HCT116 (cell line): ENCODE measurements around the gene COMTD1. TPM values are rescaled to one million over a fixed set of nuclear protein-coding genes. Genes with fewer than 3 reads are reported as not detected.

Experiments
- ATAC-seq: fragments of 200-7000 bp; cut with Tn5 transposase; 2 replicates; pipeline ENCODE4 v1.9.1; 2020; ENCODE audit warnings: mild to moderate bottlenecking, moderate library complexity
- BruUV-seq: library from RNA; stranded (reverse); fragments of 400-500 nt; replicated peaks from 2 replicates; lab custom pipeline; 2021; lab: Mats Ljungman, UMichigan
- CTCF ChIA-PET: fragments of 300-600 bp; sonication (Branson Sonifier 250); formaldehyde crosslinking; loops from one replicate; lab custom pipeline; 2021; ENCODE audit warnings: antibody characterized with exemption; lab: Charles Lee
- POLR2A ChIA-PET: fragments of 300-600, 350-600 bp; sonication (Branson Sonifier 250); formaldehyde crosslinking; loops from one replicate; lab custom pipeline; 2021; ENCODE audit warnings: antibody characterized with exemption; lab: Charles Lee
- RAD21 ChIA-PET, 2 experiments: fragments of 300-600 bp; sonication (Branson Sonifier 250); formaldehyde crosslinking; loops; one replicate each; lab custom pipeline; 2023; ENCODE audit warnings: low total read pairs in 2 of 2; ENCODE audit not compliant: uncharacterized antibody in 2 of 2, unreplicated experiment in 2 of 2, low non-redundant PET in 1 of 2; lab: Charles Lee
- DNase-seq: peaks from one replicate; pipeline ENCODE4 v3.0.0-alpha.2; 2010; ENCODE audit warnings: low read depth, low spot score
- H2AFZ ChIP-seq: fragments of 200-600 bp; shearing (Covaris generic), sonication (generic); 2 replicates; pipeline ENCODE4 v1.6.1; 2017; ENCODE audit warnings: low read depth, mixed run types, mixed read lengths, antibody characterized with exemption, low read length; ENCODE audit not compliant: poor library complexity, severe bottlenecking
- H3K27ac ChIP-seq: 2 replicates; pipeline ENCODE4 v1.5.1; 2012; ENCODE audit warnings: low read depth, low read length
- H3K27me3 ChIP-seq: fragments of 200-600 bp; sonication (generic); 2 replicates; pipeline ENCODE4 v1.6.1; 2016; ENCODE audit warnings: mixed run types, low read length, mixed read lengths; ENCODE audit not compliant: insufficient read depth
- H3K36me3 ChIP-seq, 2 experiments: fragments of 200-500 bp in 1 of 2; fragments of 200-600 bp in 1 of 2; sonication (Bioruptor generic) in 1 of 2; sonication (generic) in 1 of 2; 2 replicates each; pipeline versions ENCODE4 v1.5.1 to v1.6.1; 2014 to 2016; ENCODE audit warnings: low read length in 2 of 2, inconsistent platforms in 1 of 2, mixed read lengths in 1 of 2, mixed run types in 1 of 2; ENCODE audit not compliant: insufficient read depth in 2 of 2, control insufficient read depth in 1 of 2
- H3K4me1 ChIP-seq, 2 experiments: fragments of 200-600 bp in 1 of 2; sonication (generic) in 1 of 2; 2 replicates each; pipeline versions ENCODE4 v1.5.1 to v1.6.1; 2012 to 2017; ENCODE audit warnings: low read length in 2 of 2, inconsistent platforms in 1 of 2, mild to moderate bottlenecking in 1 of 2, mixed read lengths in 1 of 2, mixed run types in 1 of 2, moderate library complexity in 1 of 2; ENCODE audit not compliant: insufficient read depth in 2 of 2, control insufficient read depth in 1 of 2
- H3K4me2 ChIP-seq: fragments of 200-600 bp; sonication (generic); 2 replicates; pipeline ENCODE4 v1.6.1; 2017; ENCODE audit warnings: mixed run types, low read length, mixed read lengths
- H3K4me3 ChIP-seq, 2 experiments: fragments of 200-600 bp in 1 of 2; sonication (generic) in 1 of 2; replicated peaks in 1 of 2; 2 replicates each; pipeline ENCODE4 v1.5.1; 2011 to 2016; ENCODE audit warnings: low read length in 2 of 2, control low read depth in 1 of 2, low read depth in 1 of 2, mild to moderate bottlenecking in 1 of 2, mixed read lengths in 1 of 2, mixed run types in 1 of 2
- H3K79me2 ChIP-seq: fragments of 200-600 bp; sonication (generic); 2 replicates; pipeline ENCODE4 v1.6.1; 2017; ENCODE audit warnings: mild to moderate bottlenecking, mixed run types, low read length, moderate library complexity, mixed read lengths; ENCODE audit not compliant: insufficient read depth
- H3K9ac ChIP-seq: fragments of 200-600 bp; sonication (generic); 2 replicates; pipeline ENCODE4 v1.6.1; 2016; ENCODE audit warnings: low read length, mixed read lengths
- H3K9me2 ChIP-seq: fragments of 200-600 bp; sonication (generic), shearing (Covaris generic); 2 replicates; pipeline ENCODE4 v1.6.1; 2017; ENCODE audit warnings: mixed run types, mild to moderate bottlenecking, moderate library complexity; ENCODE audit not compliant: insufficient read depth
- H3K9me3 ChIP-seq, 2 experiments: fragments of 200-500 bp in 1 of 2; fragments of 200-600 bp in 1 of 2; sonication (Bioruptor generic) in 1 of 2; sonication (generic) in 1 of 2; 2 replicates each; pipeline ENCODE4 v1.6.1; 2014 to 2017; ENCODE audit warnings: low read length in 2 of 2, mixed read lengths in 2 of 2, inconsistent platforms in 1 of 2, low read depth in 1 of 2, mild to moderate bottlenecking in 1 of 2, mixed run types in 1 of 2, moderate library complexity in 1 of 2; ENCODE audit not compliant: control insufficient read depth in 1 of 2, insufficient read depth in 1 of 2
- H4K20me1 ChIP-seq: fragments of 200-600 bp; sonication (generic), shearing (Covaris generic); 2 replicates; pipeline ENCODE4 v1.6.1; 2017; ENCODE audit warnings: mixed run types, mild to moderate bottlenecking, moderate library complexity; ENCODE audit not compliant: insufficient read depth
- CBX3 ChIP-seq: IDR thresholded peaks from 2 replicates; pipeline ENCODE4 v1.6.1; 2012; ENCODE audit warnings: low read depth
- CEBPB ChIP-seq: IDR thresholded peaks from 2 replicates; pipeline ENCODE4 v1.6.1; 2012; ENCODE audit warnings: low read depth
- EGR1 ChIP-seq: IDR thresholded peaks from 2 replicates; pipeline ENCODE4 v1.6.1; 2012; ENCODE audit warnings: low read depth
- ELF1 ChIP-seq: IDR thresholded peaks from 2 replicates; pipeline ENCODE4 v1.6.1; 2012; ENCODE audit warnings: low read depth, borderline replicate concordance
- EZH2 ChIP-seq: fragments of 200-600 bp; sonication (generic); IDR thresholded peaks from 2 replicates; pipeline ENCODE4 v1.6.1; 2017; ENCODE audit warnings: antibody characterized with exemption, mixed run types
- EZH2phosphoT487 ChIP-seq: fragments of 200-600 bp; IDR thresholded peaks from 2 replicates; pipeline ENCODE4 v1.6.1; 2018; ENCODE audit warnings: antibody characterized with exemption, borderline replicate concordance
- FOSL1 ChIP-seq: IDR thresholded peaks from 2 replicates; pipeline ENCODE4 v1.6.1; 2012; ENCODE audit warnings: low read depth
- JUND ChIP-seq: IDR thresholded peaks from 2 replicates; pipeline ENCODE4 v1.6.1; 2012
- POLR2AphosphoS5 ChIP-seq: IDR thresholded peaks from 2 replicates; pipeline ENCODE4 v1.6.1; 2011; ENCODE audit warnings: mild to moderate bottlenecking, low read depth, low read length, moderate library complexity
- RAD21 ChIP-seq: IDR thresholded peaks from 2 replicates; pipeline ENCODE4 v1.6.1; 2012; ENCODE audit warnings: low read depth, mild to moderate bottlenecking
- SIN3A ChIP-seq: IDR thresholded peaks from 2 replicates; pipeline ENCODE4 v1.6.1; 2012; ENCODE audit warnings: low read depth
- SP1 ChIP-seq: IDR thresholded peaks from 2 replicates; pipeline ENCODE4 v1.6.1; 2012; ENCODE audit warnings: low read depth
- SRF ChIP-seq: IDR thresholded peaks from 2 replicates; pipeline ENCODE4 v1.6.1; 2012; ENCODE audit warnings: low read depth
- YY1 ChIP-seq: IDR thresholded peaks from 2 replicates; pipeline ENCODE4 v1.6.1; 2011; ENCODE audit warnings: low read length, low read depth, moderate library complexity, mild to moderate bottlenecking; ENCODE audit not compliant: insufficient replicate concordance; ENCODE audit errors: extremely low read depth
- ZFX ChIP-seq: fragments of 450-650 bp; IDR thresholded peaks from 2 replicates; pipeline ENCODE4 v1.6.1; 2017
- ZNF274 ChIP-seq: fragments of 200-500 bp; sonication (Bioruptor generic); IDR thresholded peaks from 2 replicates; pipeline ENCODE4 v1.6.1; 2014; ENCODE audit warnings: mild to moderate bottlenecking, low read depth, low read length, inconsistent platforms
- intact Hi-C: fragments of 100-400 bp; cut with micrococcal nuclease; formaldehyde crosslinking; loops from 2 replicates; pipeline ENCODE4 v1.10.0; 2022
- total RNA-seq: library from RNA; stranded (reverse); gene quantifications from one replicate; pipeline ENCODE4 v1.2.1, GENCODE V29; 2021; ENCODE audit not compliant: unreplicated experiment
- TF ChIP-seq, protein P1 (sequence below): IDR thresholded peaks from 2 replicates; pipeline ENCODE4 v1.6.1; 2012
- TF ChIP-seq, protein P2 (sequence below): IDR thresholded peaks from 2 replicates; pipeline ENCODE4 v1.6.1; 2012; ENCODE audit warnings: low read depth
- TF ChIP-seq, protein P3 (sequence below): IDR thresholded peaks from 2 replicates; pipeline ENCODE4 v1.6.1; 2012
- TF ChIP-seq, protein P4 (sequence below), 3 experiments: fragments of 200-600 bp in 1 of 3; sonication (generic) in 1 of 3; IDR thresholded peaks in 2 of 3; conservative IDR thresholded peaks in 1 of 3; 2 replicates each; pipeline ENCODE4 v1.5.1; 2012 to 2017; ENCODE audit warnings: low read depth in 2 of 3, low read length in 2 of 3, antibody characterized with exemption in 1 of 3, borderline replicate concordance in 1 of 3, control low read depth in 1 of 3, mild to moderate bottlenecking in 1 of 3, mixed read lengths in 1 of 3, mixed run types in 1 of 3, moderate library complexity in 1 of 3; ENCODE audit not compliant: insufficient read depth in 1 of 3

COMTD1 gene
- total RNA-seq, 1 experiment from 2014 or later, result 35.1 TPM

DNA sequence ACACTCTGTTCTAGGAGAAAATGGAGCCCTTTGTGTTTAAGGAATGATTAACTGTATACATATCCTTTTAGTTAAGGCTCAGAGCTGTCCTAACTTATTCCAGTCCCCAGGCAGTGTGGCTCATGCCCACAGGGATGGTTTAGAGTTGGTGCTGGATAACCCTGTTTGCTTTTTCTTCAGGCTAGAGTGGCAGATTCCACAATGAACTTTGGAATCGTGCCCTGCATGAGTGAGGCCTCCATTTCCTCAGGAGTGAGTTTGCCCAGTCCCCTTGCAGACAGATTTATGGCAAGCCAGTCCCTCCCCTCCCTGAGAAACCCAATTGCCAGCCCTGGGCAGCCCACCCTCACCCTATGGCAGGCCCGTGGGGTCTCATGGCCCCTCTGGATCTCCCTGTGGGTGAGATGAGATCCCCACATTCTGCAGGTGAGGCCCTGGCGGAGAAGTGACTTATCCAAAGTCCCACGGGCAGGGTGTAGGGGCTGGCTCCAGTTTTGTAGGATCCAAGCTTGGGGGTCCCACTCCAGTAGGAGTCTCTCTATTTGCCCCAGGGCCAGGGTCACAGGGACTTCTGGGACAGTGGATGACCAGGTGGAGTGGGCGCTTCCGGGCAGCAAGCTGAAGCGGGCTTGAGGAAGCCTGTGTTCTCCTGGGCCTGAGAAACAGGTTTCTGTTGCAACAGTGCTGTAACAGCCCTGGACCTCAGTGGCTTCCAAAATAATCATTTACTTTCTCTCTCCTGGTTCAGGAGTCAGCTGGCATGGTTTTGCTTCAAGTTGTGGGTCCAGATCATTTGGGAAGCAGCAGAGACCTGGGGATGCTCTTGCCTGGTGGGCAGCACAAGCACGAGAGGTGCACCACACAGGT lies 9.0 kb upstream of the COMTD1 start:
- H3K27me3 ChIP-seq, result no peaks in the 10 kb centered on the region
- no peaks in the 10 kb centered on the region for H4K20me1 ChIP-seq
- no peak for TF ChIP-seq CBX3
- TF ChIP-seq, protein P1, sequence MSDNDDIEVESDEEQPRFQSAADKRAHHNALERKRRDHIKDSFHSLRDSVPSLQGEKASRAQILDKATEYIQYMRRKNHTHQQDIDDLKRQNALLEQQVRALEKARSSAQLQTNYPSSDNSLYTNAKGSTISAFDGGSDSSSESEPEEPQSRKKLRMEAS, result no peak
- TF ChIP-seq, protein P2, sequence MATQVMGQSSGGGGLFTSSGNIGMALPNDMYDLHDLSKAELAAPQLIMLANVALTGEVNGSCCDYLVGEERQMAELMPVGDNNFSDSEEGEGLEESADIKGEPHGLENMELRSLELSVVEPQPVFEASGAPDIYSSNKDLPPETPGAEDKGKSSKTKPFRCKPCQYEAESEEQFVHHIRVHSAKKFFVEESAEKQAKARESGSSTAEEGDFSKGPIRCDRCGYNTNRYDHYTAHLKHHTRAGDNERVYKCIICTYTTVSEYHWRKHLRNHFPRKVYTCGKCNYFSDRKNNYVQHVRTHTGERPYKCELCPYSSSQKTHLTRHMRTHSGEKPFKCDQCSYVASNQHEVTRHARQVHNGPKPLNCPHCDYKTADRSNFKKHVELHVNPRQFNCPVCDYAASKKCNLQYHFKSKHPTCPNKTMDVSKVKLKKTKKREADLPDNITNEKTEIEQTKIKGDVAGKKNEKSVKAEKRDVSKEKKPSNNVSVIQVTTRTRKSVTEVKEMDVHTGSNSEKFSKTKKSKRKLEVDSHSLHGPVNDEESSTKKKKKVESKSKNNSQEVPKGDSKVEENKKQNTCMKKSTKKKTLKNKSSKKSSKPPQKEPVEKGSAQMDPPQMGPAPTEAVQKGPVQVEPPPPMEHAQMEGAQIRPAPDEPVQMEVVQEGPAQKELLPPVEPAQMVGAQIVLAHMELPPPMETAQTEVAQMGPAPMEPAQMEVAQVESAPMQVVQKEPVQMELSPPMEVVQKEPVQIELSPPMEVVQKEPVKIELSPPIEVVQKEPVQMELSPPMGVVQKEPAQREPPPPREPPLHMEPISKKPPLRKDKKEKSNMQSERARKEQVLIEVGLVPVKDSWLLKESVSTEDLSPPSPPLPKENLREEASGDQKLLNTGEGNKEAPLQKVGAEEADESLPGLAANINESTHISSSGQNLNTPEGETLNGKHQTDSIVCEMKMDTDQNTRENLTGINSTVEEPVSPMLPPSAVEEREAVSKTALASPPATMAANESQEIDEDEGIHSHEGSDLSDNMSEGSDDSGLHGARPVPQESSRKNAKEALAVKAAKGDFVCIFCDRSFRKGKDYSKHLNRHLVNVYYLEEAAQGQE, result no peak
- no peak for TF ChIP-seq EGR1
- TF ChIP-seq RAD21, result no peak
- TF ChIP-seq SIN3A, result no peak
- no peak for TF ChIP-seq EZH2phosphoT487
- TF ChIP-seq JUND, result no peak
- no peak for TF ChIP-seq SP1
- TF ChIP-seq FOSL1, result no peak
- TF ChIP-seq, protein P3, sequence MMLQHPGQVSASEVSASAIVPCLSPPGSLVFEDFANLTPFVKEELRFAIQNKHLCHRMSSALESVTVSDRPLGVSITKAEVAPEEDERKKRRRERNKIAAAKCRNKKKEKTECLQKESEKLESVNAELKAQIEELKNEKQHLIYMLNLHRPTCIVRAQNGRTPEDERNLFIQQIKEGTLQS, result no peak
- no peak for TF ChIP-seq SRF
- no peak for TF ChIP-seq CEBPB
- no peak for TF ChIP-seq ELF1
- TF ChIP-seq, protein P4, sequence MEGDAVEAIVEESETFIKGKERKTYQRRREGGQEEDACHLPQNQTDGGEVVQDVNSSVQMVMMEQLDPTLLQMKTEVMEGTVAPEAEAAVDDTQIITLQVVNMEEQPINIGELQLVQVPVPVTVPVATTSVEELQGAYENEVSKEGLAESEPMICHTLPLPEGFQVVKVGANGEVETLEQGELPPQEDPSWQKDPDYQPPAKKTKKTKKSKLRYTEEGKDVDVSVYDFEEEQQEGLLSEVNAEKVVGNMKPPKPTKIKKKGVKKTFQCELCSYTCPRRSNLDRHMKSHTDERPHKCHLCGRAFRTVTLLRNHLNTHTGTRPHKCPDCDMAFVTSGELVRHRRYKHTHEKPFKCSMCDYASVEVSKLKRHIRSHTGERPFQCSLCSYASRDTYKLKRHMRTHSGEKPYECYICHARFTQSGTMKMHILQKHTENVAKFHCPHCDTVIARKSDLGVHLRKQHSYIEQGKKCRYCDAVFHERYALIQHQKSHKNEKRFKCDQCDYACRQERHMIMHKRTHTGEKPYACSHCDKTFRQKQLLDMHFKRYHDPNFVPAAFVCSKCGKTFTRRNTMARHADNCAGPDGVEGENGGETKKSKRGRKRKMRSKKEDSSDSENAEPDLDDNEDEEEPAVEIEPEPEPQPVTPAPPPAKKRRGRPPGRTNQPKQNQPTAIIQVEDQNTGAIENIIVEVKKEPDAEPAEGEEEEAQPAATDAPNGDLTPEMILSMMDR (IDR thresholded peaks at IDR 0.05 in 2 of 3, conservative IDR thresholded peaks at IDR 0.05 in 1 of 3; ENCODE audit: borderline replicate concordance in 1 of 3, insufficient read depth in 1 of 3, low read depth in 2 of 3, low read length in 2 of 3), result no peak
- no peak for TF ChIP-seq ZFX
- no peak for TF ChIP-seq YY1
- no peak for TF ChIP-seq EZH2
- TF ChIP-seq ZNF274, result no peak
- no peak for TF ChIP-seq POLR2AphosphoS5
- no peaks in the 10 kb centered on the region for H3K79me2 ChIP-seq
- no peaks in the 10 kb centered on the region for H3K9me2 ChIP-seq
- ATAC-seq, result no peak
- no TSS peak for BruUV-seq
- H3K9ac ChIP-seq, result no peak overlapping the region
- H3K36me3 ChIP-seq, result no peaks in the 10 kb centered on the region
- no peaks in the 10 kb centered on the region for H3K9me3 ChIP-seq
- no peak overlapping the region for H2AFZ ChIP-seq
- DNase-seq, result no peak
- H3K4me1 ChIP-seq, result peaks cover 3 to 7% of the 10 kb centered on the region in 2 experiments; a peak in 2 of 4 replicates
- H3K27ac ChIP-seq, result no peak overlapping the region
- RAD21 ChIA-PET, result no interaction called here
- H3K4me3 ChIP-seq, result no peak overlapping the region
- intact Hi-C loops, result no loop called here
- CTCF ChIA-PET, result no interaction called here
- POLR2A ChIA-PET, result interaction anchor here (0.6 kb wide), 1 partner anchor 22 kb away, joined by 5 read pairs; no protein-coding TSS in a partner anchor
- no peak overlapping the region for H3K4me2 ChIP-seq
